Right atrium auricular region (tissue), 2 donors: ENCODE results near the gene CCDC43. TPM values are rescaled to one million over a fixed set of nuclear protein-coding genes. Genes with fewer than 3 reads are reported as not detected.
A peak's percentile ranks its signal among the peaks of the same experiment; 100 is the strongest.
"Not testable (repeated sequence)": the region's sequence is repeated elsewhere in the genome, so short reads cannot be mapped to it uniquely, and the experiment has no call there.

ENCODE experiments used
- DNase-seq: peaks from one replicate; pipeline ENCODE4 v3.0.0-alpha.2; 2019; ENCODE audit warnings: low spot score
- H3K27ac ChIP-seq, 2 donors: fragments of 200-600 bp; sonication (generic); 1 replicate in 1 of 2; 2 replicates in 1 of 2; pipeline ENCODE4 v1.5.1; 2016 to 2019
- H3K27me3 ChIP-seq, 2 donors: fragments of 200-600 bp; sonication (generic); one replicate each; pipeline versions ENCODE4 v1.5.1 to v1.6.0; 2017 to 2019
- H3K36me3 ChIP-seq: fragments of 200-600 bp; sonication (generic); one replicate; pipeline ENCODE4 v1.5.1; 2016
- H3K4me1 ChIP-seq, 2 donors: fragments of 200-600 bp; sonication (generic); one replicate each; pipeline versions ENCODE4 v1.5.1 to v1.6.0; 2017 to 2019
- H3K4me3 ChIP-seq, 2 donors: fragments of 200-600 bp; sonication (generic); 1 replicate in 1 of 2; 2 replicates in 1 of 2; pipeline ENCODE4 v1.5.1; 2017 to 2019; ENCODE audit warnings: mild to moderate bottlenecking in 1 of 2, moderate library complexity in 1 of 2
- H3K9me3 ChIP-seq, 2 donors: fragments of 200-600 bp; sonication (generic); one replicate each; pipeline ENCODE4 v1.5.1; 2019
- CTCF ChIP-seq, 2 donors: fragments of 200-600 bp; sonication (generic); IDR thresholded peaks; one replicate each; pipeline ENCODE4 v1.5.1; 2019; ENCODE audit warnings: antibody characterized with exemption in 2 of 2
- total RNA-seq, 2 donors: library from RNA; depleted of rRNA; stranded (reverse); fragments of >200 nt; gene quantifications; one replicate each; pipeline ENCODE4 v1.1.0, GENCODE V29; 2016

CCDC43 gene
- total RNA-seq, result 10 to 100 TPM; 18.8 to 26.7 TPM

- Histone ChIP-seq H3K27me3 (no peaks in the 10 kb centered on the region), H3K9me3 (no peaks in the 10 kb centered on the region), H3K36me3 (no peaks in the 10 kb centered on the region), H3K27ac (peak within 1 kb of the TSS; percentile 82), H3K4me1 (peaks cover 0 to 19% of the 10 kb centered on the region in 2 donors), H3K4me3 (peak within 1 kb of the TSS; percentile 69 to 78)
- no peak for TF ChIP-seq CTCF (IDR thresholded peaks at IDR 0.05)
- peak; percentile 88 for DNase-seq
These were observed at the start of gene CCDC43 for GRCh38 chr17:44689477-44690217. TSS of gene CCDC43 (minus strand) at chr17:44689776. CDS start at chr17:44689753, 23 bp downstream.

GRCh38 chr17:44738214-44738906, 48.8 kb upstream of the CCDC43 start:
- DNase-seq, result no peak
- no peak overlapping the region for H3K4me3 ChIP-seq
- no peaks in the 10 kb centered on the region for H3K36me3 ChIP-seq
- H3K27ac ChIP-seq, result no peak overlapping the region
- H3K9me3 ChIP-seq, result no peaks in the 10 kb centered on the region
- no peak for TF ChIP-seq CTCF (IDR thresholded peaks at IDR 0.05)
- no peaks in the 10 kb centered on the region for H3K27me3 ChIP-seq
- H3K4me1 ChIP-seq, result no peaks in the 10 kb centered on the region

GRCh38 chr17:44736551-44737240, 47.1 kb upstream of the CCDC43 start:
- Histone ChIP-seq H3K36me3 (no peaks in the 10 kb centered on the region), H3K27ac (no peak overlapping the region), H3K27me3 (no peaks in the 10 kb centered on the region), H3K9me3 (no peaks in the 10 kb centered on the region), H3K4me1 (no peaks in the 10 kb centered on the region), H3K4me3 (no peak overlapping the region)
- TF ChIP-seq CTCF (IDR thresholded peaks at IDR 0.05), result no peak
- no peak for DNase-seq

DNA sequence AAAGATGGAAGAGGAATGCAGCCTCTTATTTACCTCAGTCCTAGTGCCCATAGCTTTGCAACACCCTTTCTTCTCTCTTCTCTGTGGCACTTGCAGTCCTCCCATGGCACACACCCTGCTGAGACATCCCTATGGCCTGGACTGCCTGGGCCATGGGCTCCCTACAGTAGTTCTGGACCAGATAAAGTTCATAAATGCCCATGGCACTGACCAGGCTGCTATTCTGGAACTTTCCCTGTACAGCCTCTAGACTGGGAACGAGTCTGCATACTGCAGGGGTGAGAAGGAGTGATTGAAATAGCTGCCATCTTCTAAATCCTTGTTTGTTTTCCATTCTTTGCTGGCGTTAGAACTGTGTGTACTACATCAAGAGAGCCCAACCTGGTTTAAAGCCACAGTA, 44.7 kb upstream of the CCDC43 start:
- Histone ChIP-seq H3K4me3 (no peak overlapping the region), H3K36me3 (peaks cover 5% of the 10 kb centered on the region), H3K27ac (no peak overlapping the region), H3K27me3 (no peaks in the 10 kb centered on the region), H3K4me1 (no peaks in the 10 kb centered on the region), H3K9me3 (no peaks in the 10 kb centered on the region)
- no peak for DNase-seq
- TF ChIP-seq CTCF (IDR thresholded peaks at IDR 0.05), result no peak

DNA sequence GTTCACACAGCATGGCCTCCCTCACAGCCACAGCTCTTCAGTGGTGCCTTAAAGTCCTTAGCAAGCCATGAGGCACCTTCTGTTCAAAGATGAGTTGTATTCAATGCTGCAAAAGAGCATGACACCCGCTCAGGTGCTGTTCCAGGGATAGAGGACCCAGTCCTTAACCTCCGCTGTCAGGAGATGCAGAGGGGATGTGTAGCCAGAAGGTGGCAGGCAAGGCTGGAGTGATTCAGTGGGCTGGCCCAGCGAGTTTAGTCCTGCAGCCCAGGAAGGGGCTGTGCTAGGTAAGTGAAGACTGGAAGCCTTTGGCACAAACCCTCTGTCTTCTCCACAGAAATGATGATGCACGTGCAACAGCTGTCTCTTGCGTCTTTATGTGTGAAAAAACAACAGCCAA, 44.2 kb upstream of the CCDC43 start:
- no peaks in the 10 kb centered on the region for H3K27me3 ChIP-seq
- no peaks in the 10 kb centered on the region for H3K9me3 ChIP-seq
- no peak overlapping the region for H3K27ac ChIP-seq
- H3K36me3 ChIP-seq, result peaks cover 5% of the 10 kb centered on the region
- no peak overlapping the region for H3K4me3 ChIP-seq
- DNase-seq, result no peak
- TF ChIP-seq CTCF (IDR thresholded peaks at IDR 0.05), result peak in 1 of 2 donors; percentile 58
- H3K4me1 ChIP-seq, result no peaks in the 10 kb centered on the region

- H3K9me3 ChIP-seq, DNase-seq: not testable (repeated sequence)
- H3K36me3 ChIP-seq, result peaks cover 20% of the 10 kb centered on the region
These were observed 36.5 kb upstream of the CCDC43 start for GRCh38 chr17:44726121-44726520.

More at GRCh38 chr17:44726121-44726520, 36.5 kb upstream of the CCDC43 start:
- H3K4me3 ChIP-seq, H3K4me1 ChIP-seq, H3K27me3 ChIP-seq, H3K27ac ChIP-seq: not testable (repeated sequence)
